Smooth muscle cell (in vitro differentiated cells): ENCODE measurements around the gene PRR12. TPM values are rescaled to one million over a fixed set of nuclear protein-coding genes. Genes with fewer than 3 reads are reported as not detected.

Experiments used
- DNase-seq: peaks from one replicate; lab custom pipeline; 2025; ENCODE audit not compliant: unreplicated experiment; lab: John Stamatoyannopoulos, UW
- H2AFZ ChIP-seq: fragments of 200-600 bp; sonication (generic); 2 replicates; pipeline ENCODE4 v1.6.0; 2016; ENCODE audit warnings: antibody characterized with exemption, low read depth, mild to moderate bottlenecking
- H3F3A ChIP-seq: fragments of 200-600 bp; sonication (generic); 2 replicates; pipeline ENCODE4 v1.6.0; 2017; ENCODE audit warnings: antibody characterized with exemption, low read depth
- H3K27ac ChIP-seq: fragments of 200-600 bp; sonication (generic); 2 replicates; pipeline ENCODE4 v1.5.1; 2016; ENCODE audit warnings: low read depth, mild to moderate bottlenecking
- H3K27me3 ChIP-seq: fragments of 200-600 bp; sonication (generic); 2 replicates; pipeline ENCODE4 v1.6.1; 2016; ENCODE audit warnings: low read depth, mild to moderate bottlenecking
- H3K36me3 ChIP-seq: fragments of 200-600 bp; sonication (generic); 2 replicates; pipeline ENCODE4 v1.5.1; 2016; ENCODE audit warnings: low read depth
- H3K4me1 ChIP-seq: fragments of 200-600 bp; sonication (generic); 2 replicates; pipeline ENCODE4 v1.5.1; 2016; ENCODE audit warnings: low read depth
- H3K4me2 ChIP-seq: fragments of 200-600 bp; sonication (generic); 2 replicates; pipeline ENCODE4 v1.6.0; 2016; ENCODE audit warnings: mild to moderate bottlenecking
- H3K4me3 ChIP-seq: fragments of 200-600 bp; sonication (generic); 2 replicates; pipeline ENCODE4 v1.5.1; 2016; ENCODE audit warnings: mild to moderate bottlenecking
- H3K79me2 ChIP-seq: fragments of 200-600 bp; sonication (generic); 2 replicates; pipeline ENCODE4 v1.6.0; 2016; ENCODE audit warnings: low read depth, mild to moderate bottlenecking
- H3K9ac ChIP-seq: fragments of 200-600 bp; sonication (generic); 2 replicates; pipeline ENCODE4 v1.6.0; 2016; ENCODE audit warnings: low read depth
- H3K9me3 ChIP-seq: fragments of 200-600 bp; sonication (generic); replicated peaks from 2 replicates; pipeline ENCODE4 v1.5.1; 2016; ENCODE audit warnings: low read depth
- H4K20me1 ChIP-seq: fragments of 200-600 bp; sonication (generic); 2 replicates; pipeline ENCODE4 v1.6.0; 2016; ENCODE audit warnings: low read depth
- CTCF ChIP-seq: fragments of 200-600 bp; sonication (generic); IDR thresholded peaks from 2 replicates; pipeline ENCODE4 v1.5.1; 2017; ENCODE audit warnings: borderline replicate concordance, mild to moderate bottlenecking, antibody characterized with exemption; ENCODE audit not compliant: insufficient read depth, poor library complexity, severe bottlenecking
- WGBS: methylation state at CpG from one replicate; pipeline ENCODE4 v1.1.7; 2016; ENCODE audit warnings: low lambda C conversion rate; 5-methylcytosine and 5-hydroxymethylcytosine counted together
- polyA plus RNA-seq: library from polyadenylated mRNA; unstranded; fragments of >200 nt; fragmentation: Nextera tagmentation; extraction: Ambion mirVana; gene quantifications from 2 replicates; pipeline ENCODE4 v1.2.1, GENCODE V29; 2016
- small RNA-seq: library from RNA; depleted of rRNA; stranded (forward); fragments of <200 nt; gene quantifications from one replicate; pipeline ENCODE3, GENCODE V24; 2014
- total RNA-seq: library from RNA; depleted of rRNA; stranded (reverse); fragments of >200 nt; gene quantifications from 2 replicates; pipeline ENCODE4 v1.2.3, GENCODE V29; 2014

PRR12 gene
- total and polyA plus RNA-seq, 2 experiments from 2014 or later = 1.7 to 4.5 TPM

DNA sequence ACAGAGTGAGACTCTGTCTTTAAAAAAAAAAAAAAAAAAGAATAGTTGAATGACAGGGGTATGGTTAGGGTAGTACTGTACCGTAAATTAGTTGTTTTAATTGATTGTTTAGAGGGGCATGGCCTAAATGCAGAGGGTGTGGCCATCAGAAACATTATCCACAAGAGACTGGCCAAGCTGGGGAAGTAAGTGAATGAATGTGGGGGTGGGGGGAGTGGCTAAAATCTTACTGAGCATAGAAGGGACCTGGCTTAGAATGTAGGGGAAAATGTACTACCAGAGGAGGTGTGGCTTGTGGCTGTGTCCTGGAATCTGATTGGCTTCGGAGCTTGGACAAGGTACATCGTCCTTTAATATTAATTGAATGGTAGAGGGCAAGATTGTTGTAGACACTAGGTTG, 78.5 kb downstream of the PRR12 start:
- DNase-seq = no peak
- Histone ChIP-seq H3F3A (peaks cover 8% of the 10 kb centered on the region), H4K20me1 (no peaks in the 10 kb centered on the region), H3K4me3 (no peak overlapping the region), H3K9me3 (no peaks in the 10 kb centered on the region), H3K9ac (no peak overlapping the region), H3K27ac (no peak overlapping the region), H2AFZ (no peak overlapping the region), H3K27me3 (no peaks in the 10 kb centered on the region), H3K4me1 (no peaks in the 10 kb centered on the region), H3K4me2 (no peak overlapping the region), H3K36me3 (no peaks in the 10 kb centered on the region), H3K79me2 (peaks cover 7% of the 10 kb centered on the region)
- no peak for TF ChIP-seq CTCF
- 96% methylated on average over 3 of the region's 3 CpGs for WGBS

DNA sequence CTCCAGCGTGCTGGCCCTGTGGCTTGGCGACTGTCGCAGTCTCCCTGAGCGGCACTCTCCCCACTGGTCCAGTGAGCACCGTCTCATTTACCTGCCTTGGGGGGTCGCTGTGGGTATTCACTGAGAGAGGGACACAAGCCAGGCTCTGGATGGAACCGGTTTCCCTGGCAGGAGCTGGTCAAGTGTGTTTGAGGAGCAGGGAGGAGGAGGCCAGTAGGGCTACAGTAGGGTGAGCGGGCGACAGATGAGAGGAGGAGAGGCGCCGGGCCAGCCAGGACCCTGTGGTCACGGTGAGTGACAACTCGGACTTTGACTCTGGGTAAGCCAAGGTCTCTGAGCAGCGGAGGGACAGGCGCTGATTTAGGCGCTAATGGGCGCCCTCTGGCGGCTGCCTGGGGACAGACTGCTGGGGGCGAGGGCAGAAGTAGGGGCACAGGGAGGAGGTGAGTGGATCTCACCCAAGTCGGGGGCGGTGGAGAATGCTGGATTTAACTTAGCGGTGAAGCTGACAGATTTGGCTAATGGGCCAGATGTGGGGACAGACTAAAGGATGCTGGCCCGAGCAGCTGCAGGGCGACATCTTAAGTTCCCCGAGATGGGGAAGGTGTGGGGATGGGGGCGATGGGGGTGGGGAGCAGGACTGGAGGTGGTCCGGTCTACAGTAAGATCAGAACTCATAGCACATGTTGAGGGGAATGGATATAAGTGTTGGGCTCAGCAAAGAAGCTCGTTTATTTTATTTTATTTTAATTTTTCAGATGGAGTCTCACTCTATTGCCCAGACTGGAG, 81.3 kb downstream of the PRR12 start:
- Histone ChIP-seq H3K4me3 (no peak overlapping the region), H3K4me1 (no peaks in the 10 kb centered on the region), H3K4me2 (peak overlapping the region; percentile 56), H3K36me3 (no peaks in the 10 kb centered on the region), H3K27ac (no peak overlapping the region), H4K20me1 (no peaks in the 10 kb centered on the region), H2AFZ (no peak overlapping the region), H3K27me3 (no peaks in the 10 kb centered on the region), H3F3A (peaks cover 18% of the 10 kb centered on the region), H3K9me3 (no peaks in the 10 kb centered on the region), H3K79me2 (peaks cover 2% of the 10 kb centered on the region), H3K9ac (no peak overlapping the region)
- TF ChIP-seq CTCF = peak; percentile 92
- peak; percentile 46 for DNase-seq
- 29% methylated on average over 27 of the region's 28 CpGs for WGBS

Small RNA genes lying within 50 kb of the gene (small RNA-seq; reads per million reads assigned to genes)
- not detected for gene RF00019

Other genes with a start within 250 kb of the PRR12 start
- 46.0 and 71.8 TPM in 2 replicates for gene TEAD2, start 228.8 kb upstream of the PRR12 start, total RNA-seq
- 55.3 and 58.5 TPM in 2 replicates for gene TEAD2, start 228.8 kb upstream of the PRR12 start, polyA plus RNA-seq
- gene DKKL1, start 227.3 kb upstream of the PRR12 start, total RNA-seq = 2.3 and 6.3 TPM in 2 replicates
- gene DKKL1, start 227.3 kb upstream of the PRR12 start, polyA plus RNA-seq = 2.8 and 6.4 TPM in 2 replicates
- not detected in 2 replicates for gene KASH5, start 202.9 kb upstream of the PRR12 start, total RNA-seq
- gene KASH5, start 202.9 kb upstream of the PRR12 start, polyA plus RNA-seq = not detected in 2 replicates
- not detected in 2 replicates for gene PTH2, start 167.7 kb upstream of the PRR12 start, total RNA-seq
- gene PTH2, start 167.7 kb upstream of the PRR12 start, polyA plus RNA-seq = not detected in 2 replicates
- gene GFY, start 165.8 kb upstream of the PRR12 start, total RNA-seq = not detected in 2 replicates
- not detected in 2 replicates for gene GFY, start 165.8 kb upstream of the PRR12 start, polyA plus RNA-seq
- 0.04 and 0.54 TPM in 2 replicates for gene SLC17A7, start 149.7 kb upstream of the PRR12 start, total RNA-seq
- 0.39 TPM in 1 of 2 replicates, not detected in the other for gene SLC17A7, start 149.7 kb upstream of the PRR12 start, polyA plus RNA-seq
- gene PIH1D1, start 139.4 kb upstream of the PRR12 start, total RNA-seq = 54.7 and 77.1 TPM in 2 replicates
- 84.9 and 89.8 TPM in 2 replicates for gene PIH1D1, start 139.4 kb upstream of the PRR12 start, polyA plus RNA-seq
- gene ALDH16A1, start 138.0 kb upstream of the PRR12 start, total RNA-seq = 10.5 and 18.6 TPM in 2 replicates
- 24.6 and 24.7 TPM in 2 replicates for gene ALDH16A1, start 138.0 kb upstream of the PRR12 start, polyA plus RNA-seq
- gene FLT3LG, start 117.0 kb upstream of the PRR12 start, total RNA-seq = 0.27 and 0.45 TPM in 2 replicates
- 0.85 and 2.0 TPM in 2 replicates for gene FLT3LG, start 117.0 kb upstream of the PRR12 start, polyA plus RNA-seq
- 1,134 and 1,154 TPM in 2 replicates for gene RPL13A, start 103.6 kb upstream of the PRR12 start, total RNA-seq
- 732 and 818 TPM in 2 replicates for gene RPL13A, start 103.6 kb upstream of the PRR12 start, polyA plus RNA-seq
- gene RPS11, start 94.7 kb upstream of the PRR12 start, total RNA-seq = 3,115 and 3,456 TPM in 2 replicates
- gene RPS11, start 94.7 kb upstream of the PRR12 start, polyA plus RNA-seq = 729 and 804 TPM in 2 replicates
- 58.1 and 66.1 TPM in 2 replicates for gene FCGRT, start 78.5 kb upstream of the PRR12 start, total RNA-seq
- gene FCGRT, start 78.5 kb upstream of the PRR12 start, polyA plus RNA-seq = 127 and 135 TPM in 2 replicates
- gene RCN3, start 63.2 kb upstream of the PRR12 start, total RNA-seq = 248 and 311 TPM in 2 replicates
- 773 and 1,078 TPM in 2 replicates for gene RCN3, start 63.2 kb upstream of the PRR12 start, polyA plus RNA-seq
- 45.0 and 55.5 TPM in 2 replicates for gene NOSIP, start 10.6 kb upstream of the PRR12 start, total RNA-seq
- gene NOSIP, start 10.6 kb upstream of the PRR12 start, polyA plus RNA-seq = 95.7 and 134 TPM in 2 replicates
- gene PRRG2, start 9.9 kb upstream of the PRR12 start, total RNA-seq = 13.5 TPM in 1 of 2 replicates, not detected in the other
- 0.24 and 1.0 TPM in 2 replicates for gene PRRG2, start 9.9 kb upstream of the PRR12 start, polyA plus RNA-seq
- 82.3 and 86.5 TPM in 2 replicates for gene RRAS, start 49.0 kb downstream of the PRR12 start, total RNA-seq
- gene RRAS, start 49.0 kb downstream of the PRR12 start, polyA plus RNA-seq = 224 and 248 TPM in 2 replicates
- 7.9 and 10.2 TPM in 2 replicates for gene SCAF1, start 51.0 kb downstream of the PRR12 start, total RNA-seq
- 12.1 and 15.9 TPM in 2 replicates for gene SCAF1, start 51.0 kb downstream of the PRR12 start, polyA plus RNA-seq
- gene IRF3, start 74.7 kb downstream of the PRR12 start, total RNA-seq = 35.1 and 38.2 TPM in 2 replicates
- 45.9 and 64.1 TPM in 2 replicates for gene IRF3, start 74.7 kb downstream of the PRR12 start, polyA plus RNA-seq
- gene BCL2L12, start 74.8 kb downstream of the PRR12 start, total RNA-seq = 3.2 and 10.8 TPM in 2 replicates
- gene BCL2L12, start 74.8 kb downstream of the PRR12 start, polyA plus RNA-seq = 34.0 and 44.1 TPM in 2 replicates
- 147 and 174 TPM in 2 replicates for gene PRMT1, start 86.1 kb downstream of the PRR12 start, total RNA-seq
- 170 and 175 TPM in 2 replicates for gene PRMT1, start 86.1 kb downstream of the PRR12 start, polyA plus RNA-seq
- gene ADM5, start 98.4 kb downstream of the PRR12 start, total RNA-seq = 1.6 and 3.6 TPM in 2 replicates
- gene ADM5, start 98.4 kb downstream of the PRR12 start, polyA plus RNA-seq = 1.7 and 3.1 TPM in 2 replicates
- gene CPT1C, start 99.9 kb downstream of the PRR12 start, total RNA-seq = 7.6 and 19.7 TPM in 2 replicates
- gene CPT1C, start 99.9 kb downstream of the PRR12 start, polyA plus RNA-seq = 20.0 and 21.0 TPM in 2 replicates
- gene TSKS, start 172.1 kb downstream of the PRR12 start, total RNA-seq = not detected in 2 replicates
- gene TSKS, start 172.1 kb downstream of the PRR12 start, polyA plus RNA-seq = not detected in 2 replicates
- 55.8 and 57.7 TPM in 2 replicates for gene AP2A1, start 175.8 kb downstream of the PRR12 start, total RNA-seq
- gene AP2A1, start 175.8 kb downstream of the PRR12 start, polyA plus RNA-seq = 57.8 and 65.2 TPM in 2 replicates
- gene FUZ, start 222.1 kb downstream of the PRR12 start, total RNA-seq = 6.9 and 16.2 TPM in 2 replicates
- 18.3 and 19.8 TPM in 2 replicates for gene FUZ, start 222.1 kb downstream of the PRR12 start, polyA plus RNA-seq
- gene MED25, start 227.1 kb downstream of the PRR12 start, total RNA-seq = 16.9 and 20.4 TPM in 2 replicates
- 34.1 and 36.4 TPM in 2 replicates for gene MED25, start 227.1 kb downstream of the PRR12 start, polyA plus RNA-seq